ENCODE data around the gene ENOX1.

DNA sequence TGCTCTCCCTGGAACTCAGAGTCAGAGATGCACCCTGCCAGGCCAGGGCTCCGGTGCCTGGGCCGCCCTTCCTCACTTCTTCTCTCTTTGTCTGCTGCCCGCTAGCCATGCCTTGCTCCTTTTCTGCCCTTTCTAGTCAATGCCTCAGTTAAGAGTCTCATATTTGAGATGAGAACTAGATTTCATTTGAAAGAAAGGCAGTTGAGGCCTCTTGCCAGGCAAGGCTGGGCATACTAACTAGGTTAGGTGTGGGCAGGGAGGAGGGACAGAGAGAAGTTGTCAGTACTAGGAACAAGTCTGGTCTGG lies 421.8 kb downstream of the ENOX1 start:
- no peak for TF ChIP-seq YY1 (IDR thresholded peaks at IDR 0.05; ENCODE audit: borderline replicate concordance in 1 of 3, control insufficient read depth in 1 of 3, extremely low read depth in 1 of 3, insufficient read depth in 3 of 3, insufficient read length in 1 of 3, insufficient replicate concordance in 2 of 3, low read depth in 1 of 3, low read length in 2 of 3)
- TF ChIP-seq CREM (IDR thresholded peaks at IDR 0.05; ENCODE audit: low read depth) = no peak
- TF ChIP-seq RBBP5 (IDR thresholded peaks at IDR 0.05; ENCODE audit: borderline replicate concordance, insufficient read depth, low read length, poor library complexity, severe bottlenecking) = no peak
- TF ChIP-seq ETS1 (conservative IDR thresholded peaks at IDR 0.05; ENCODE audit: control insufficient read depth, low read depth, low read length) = no peak
- no peak for TF ChIP-seq EZH2 (IDR thresholded peaks at IDR 0.05; ENCODE audit: borderline replicate concordance, low read depth, low read length)
- TF ChIP-seq CTCF (IDR thresholded peaks at IDR 0.05 in 2 of 3, conservative IDR thresholded peaks at IDR 0.05 in 1 of 3; ENCODE audit: insufficient read depth in 2 of 3, low read depth in 1 of 3, low read length in 3 of 3) = no peak
- TF ChIP-seq, protein P1, sequence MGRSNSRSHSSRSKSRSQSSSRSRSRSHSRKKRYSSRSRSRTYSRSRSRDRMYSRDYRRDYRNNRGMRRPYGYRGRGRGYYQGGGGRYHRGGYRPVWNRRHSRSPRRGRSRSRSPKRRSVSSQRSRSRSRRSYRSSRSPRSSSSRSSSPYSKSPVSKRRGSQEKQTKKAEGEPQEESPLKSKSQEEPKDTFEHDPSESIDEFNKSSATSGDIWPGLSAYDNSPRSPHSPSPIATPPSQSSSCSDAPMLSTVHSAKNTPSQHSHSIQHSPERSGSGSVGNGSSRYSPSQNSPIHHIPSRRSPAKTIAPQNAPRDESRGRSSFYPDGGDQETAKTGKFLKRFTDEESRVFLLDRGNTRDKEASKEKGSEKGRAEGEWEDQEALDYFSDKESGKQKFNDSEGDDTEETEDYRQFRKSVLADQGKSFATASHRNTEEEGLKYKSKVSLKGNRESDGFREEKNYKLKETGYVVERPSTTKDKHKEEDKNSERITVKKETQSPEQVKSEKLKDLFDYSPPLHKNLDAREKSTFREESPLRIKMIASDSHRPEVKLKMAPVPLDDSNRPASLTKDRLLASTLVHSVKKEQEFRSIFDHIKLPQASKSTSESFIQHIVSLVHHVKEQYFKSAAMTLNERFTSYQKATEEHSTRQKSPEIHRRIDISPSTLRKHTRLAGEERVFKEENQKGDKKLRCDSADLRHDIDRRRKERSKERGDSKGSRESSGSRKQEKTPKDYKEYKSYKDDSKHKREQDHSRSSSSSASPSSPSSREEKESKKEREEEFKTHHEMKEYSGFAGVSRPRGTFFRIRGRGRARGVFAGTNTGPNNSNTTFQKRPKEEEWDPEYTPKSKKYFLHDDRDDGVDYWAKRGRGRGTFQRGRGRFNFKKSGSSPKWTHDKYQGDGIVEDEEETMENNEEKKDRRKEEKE (IDR thresholded peaks at IDR 0.05; ENCODE audit: borderline replicate concordance in 1 of 2, control insufficient read depth in 1 of 2, low read depth in 2 of 2, low read length in 1 of 2) = no peak
- TF ChIP-seq NFIC (IDR thresholded peaks at IDR 0.05) = no peak
- no peak for TF ChIP-seq ZNF347 (CRISPR knock-in tag; IDR thresholded peaks at IDR 0.05; ENCODE audit: low read depth)
- TF ChIP-seq USF1 (CRISPR knock-in tag; IDR thresholded peaks at IDR 0.05) = no peak
- TF ChIP-seq ZNF609 (CRISPR knock-in tag; IDR thresholded peaks at IDR 0.05; ENCODE audit: borderline replicate concordance) = no peak
- TF ChIP-seq ZBTB33 (CRISPR knock-in tag; IDR thresholded peaks at IDR 0.05) = no peak
- TF ChIP-seq TAF1 (IDR thresholded peaks at IDR 0.05; ENCODE audit: control insufficient read depth, extremely low read depth, insufficient read depth, low read length, severe bottlenecking) = no peak
- no peak for TF ChIP-seq ZNF76 (CRISPR knock-in tag; IDR thresholded peaks at IDR 0.05; ENCODE audit: borderline replicate concordance)
